GM18517 (cell line): ENCODE measurements around the gene HSD17B14.
"Not testable (repeated sequence)": the region's sequence is repeated elsewhere in the genome, so short reads cannot be mapped to it uniquely, and the experiment has no call there.

Experiments used
- ATAC-seq: cut with Tn5 transposase; IDR thresholded peaks from one replicate; pipeline ENCODE4 v1.9.1; 2021; ENCODE audit warnings: mild to moderate bottlenecking, moderate library complexity; ENCODE audit not compliant: unreplicated experiment

The HSD17B14 gene

GRCh38 chr19:48867746-48868113 lies 31.4 kb upstream of the HSD17B14 start:
- ATAC-seq, result no peak

DNA sequence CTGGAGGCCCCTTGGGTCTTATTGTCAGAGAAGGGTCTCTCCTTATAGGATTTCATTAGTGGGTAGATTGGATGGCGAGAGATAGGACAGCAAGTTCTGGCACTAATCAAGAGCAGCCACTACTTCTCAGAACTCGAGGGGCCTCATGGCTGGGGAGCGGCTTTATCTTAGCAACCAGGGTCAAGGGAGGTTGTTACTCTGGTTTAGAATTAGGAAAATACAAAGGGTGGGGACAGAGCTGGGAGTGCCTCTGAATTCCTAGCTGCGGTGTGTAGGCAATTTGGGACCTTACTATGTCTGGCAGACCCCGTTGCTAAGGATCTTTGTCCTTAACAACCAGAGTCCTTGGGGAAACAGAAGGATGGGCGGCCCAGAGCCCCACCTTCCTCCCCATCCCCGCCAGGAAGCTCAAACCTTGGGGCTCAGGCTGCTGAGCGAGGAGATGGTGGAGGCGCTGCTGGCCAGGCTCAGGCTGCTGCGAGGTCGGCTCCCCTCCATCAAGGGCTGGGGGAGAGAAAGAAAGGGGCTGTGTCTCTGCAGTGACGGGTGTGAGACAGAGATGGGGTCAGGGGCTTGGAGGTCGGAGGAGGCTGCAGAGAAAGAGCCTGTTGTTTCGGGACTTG lies 30.9 kb upstream of the HSD17B14 start:
- no peak for ATAC-seq

GRCh38 chr19:48866692-48867091 lies 30.4 kb upstream of the HSD17B14 start:
- ATAC-seq, result no peak

DNA sequence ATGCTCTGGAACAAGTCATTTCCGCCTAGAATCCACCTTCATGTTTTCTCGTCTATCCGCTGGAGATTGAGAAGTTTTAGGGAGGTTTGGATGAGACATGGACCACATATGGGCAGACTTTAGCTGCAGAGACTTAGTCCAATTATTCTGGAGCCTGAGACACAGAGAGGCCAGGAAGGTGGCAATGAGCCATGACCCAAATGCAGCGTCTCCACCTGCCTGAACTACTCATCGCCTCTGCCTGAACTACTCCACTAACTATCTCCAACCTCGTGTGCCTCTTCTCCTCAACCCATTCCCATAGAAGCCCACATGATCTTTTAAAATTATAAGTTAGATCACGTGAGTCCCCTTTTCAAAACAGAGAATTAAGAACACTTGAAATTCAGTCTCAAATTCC lies 26.5 kb upstream of the HSD17B14 start:
- no peak for ATAC-seq

- ATAC-seq, result no peak
Measured at GRCh38 chr19:48861313-48861712, 25.0 kb upstream of the HSD17B14 start.

- no peak for ATAC-seq
Measured at GRCh38 chr19:48859711-48860572, 23.7 kb upstream of the HSD17B14 start.

- no peak for ATAC-seq
Measured at GRCh38 chr19:48858984-48859710, 22.9 kb upstream of the HSD17B14 start.

- no peak for ATAC-seq
Measured at GRCh38 chr19:48856921-48857320, 20.6 kb upstream of the HSD17B14 start.

GRCh38 chr19:48854103-48854502 lies 17.8 kb upstream of the HSD17B14 start:
- no peak for ATAC-seq

GRCh38 chr19:48853483-48853882 lies 17.2 kb upstream of the HSD17B14 start:
- no peak for ATAC-seq

DNA sequence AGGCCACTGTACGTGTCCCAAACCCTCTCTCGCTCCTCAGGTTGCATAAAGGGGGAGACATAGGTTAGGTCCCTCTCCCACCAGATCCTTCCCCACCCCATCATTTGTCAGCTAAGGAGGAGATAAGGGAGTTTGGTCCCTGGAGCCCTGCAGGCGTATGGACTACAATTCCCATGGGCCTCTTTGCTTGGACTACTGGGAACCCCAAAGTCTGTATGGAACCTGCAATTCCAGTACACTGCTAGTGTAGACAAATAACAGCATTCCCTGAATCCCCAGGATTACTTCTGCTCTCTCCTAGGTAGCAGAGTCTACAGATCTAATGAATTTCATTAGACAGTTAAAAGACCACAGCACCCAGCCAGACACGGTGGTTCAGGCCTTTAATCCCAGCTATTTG lies 16.0 kb upstream of the HSD17B14 start:
- ATAC-seq, result no peak

GRCh38 chr19:48846659-48847058 lies 10.4 kb upstream of the HSD17B14 start:
- ATAC-seq, result not testable (repeated sequence)

- no peak for ATAC-seq
Measured at GRCh38 chr19:48845384-48845783, 9.1 kb upstream of the HSD17B14 start.

GRCh38 chr19:48844472-48844871 lies 8.2 kb upstream of the HSD17B14 start:
- ATAC-seq, result no peak

DNA sequence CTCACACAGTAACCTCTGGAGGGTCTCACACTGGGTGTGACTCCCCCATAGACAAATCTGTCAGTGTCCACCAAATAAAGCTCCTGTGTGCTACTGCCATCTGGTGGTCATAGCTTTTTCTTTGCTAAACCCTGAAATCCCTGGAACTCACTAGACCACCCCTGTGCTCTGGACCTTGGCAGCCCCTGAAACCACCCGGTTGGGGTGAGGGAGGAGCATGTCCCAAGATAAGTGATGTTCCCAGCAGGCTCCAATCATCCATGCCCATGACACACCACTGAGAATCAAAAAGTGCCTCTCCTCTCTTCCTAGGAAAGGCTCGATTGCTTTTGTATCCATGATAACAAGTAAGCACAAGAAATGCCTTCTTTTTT lies 6.5 kb upstream of the HSD17B14 start:
- no peak for ATAC-seq

DNA sequence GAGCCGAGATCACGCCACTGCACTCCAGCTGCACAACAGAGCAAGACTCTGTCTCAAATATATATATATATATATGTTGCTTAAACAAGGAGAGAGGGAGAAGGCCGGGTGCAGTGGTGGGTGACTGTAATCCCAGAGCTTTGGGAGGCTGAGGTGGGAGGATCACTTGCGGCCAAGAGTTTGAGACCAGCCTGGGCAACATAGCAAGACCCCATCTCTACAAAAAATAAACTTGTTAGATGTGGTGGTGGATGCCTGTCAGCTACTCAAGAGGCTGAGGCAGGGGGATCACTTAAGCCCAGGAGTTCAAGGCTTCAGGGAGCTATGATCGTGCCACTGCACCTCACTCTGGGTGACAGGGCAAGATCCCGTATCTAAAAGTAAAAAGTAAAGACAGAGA lies 5.3 kb upstream of the HSD17B14 start:
- ATAC-seq, result no peak

- no peak for ATAC-seq
Measured at GRCh38 chr19:48841047-48841446, 4.8 kb upstream of the HSD17B14 start.

DNA sequence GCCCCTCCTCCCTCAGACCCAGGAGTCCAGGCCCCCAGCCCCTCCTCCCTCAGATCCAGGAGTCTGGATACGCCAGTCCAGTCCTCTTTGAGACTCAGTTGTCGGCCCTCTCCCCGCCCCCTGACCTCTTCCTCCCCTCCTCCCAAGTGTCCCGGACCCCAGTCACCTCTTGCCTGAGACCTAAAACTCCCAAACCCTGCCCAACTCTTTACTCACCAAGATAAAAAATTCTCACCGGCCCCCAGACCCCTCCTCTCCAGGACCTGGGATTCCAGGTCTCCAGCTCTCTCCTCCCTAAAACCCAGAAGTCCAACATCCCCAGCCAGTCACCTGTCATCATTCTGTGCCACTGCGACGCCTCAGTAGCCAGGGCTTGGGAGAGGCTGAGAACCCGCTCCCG lies 1.4 kb upstream of the HSD17B14 start:
- no peak for ATAC-seq

DNA sequence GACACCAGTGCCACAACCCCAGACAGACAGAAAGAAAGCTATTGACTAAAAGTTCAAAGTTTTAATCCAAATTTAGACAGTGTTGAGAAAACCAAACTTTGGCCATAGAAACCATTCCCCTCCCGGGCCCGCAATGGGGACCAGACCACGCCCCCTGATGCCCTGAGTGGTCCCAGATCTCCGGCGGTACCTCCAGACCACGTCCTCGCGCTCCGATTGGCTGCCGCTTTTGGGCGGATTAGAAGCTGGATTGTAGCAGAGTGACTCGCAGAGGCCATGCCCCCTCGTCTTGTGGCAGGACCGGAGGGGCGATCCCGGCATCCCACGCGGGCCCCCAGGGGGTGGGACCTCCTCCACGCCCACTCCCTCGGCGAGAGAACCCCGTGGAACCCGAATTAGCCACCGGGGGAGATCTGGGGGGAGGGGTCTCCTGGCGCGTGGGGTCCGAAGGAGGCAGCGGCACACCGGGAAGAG lies 797 bp upstream of the HSD17B14 start:
- ATAC-seq, result peak; percentile 68

GRCh38 chr19:48835734-48836088 lies 580 bp downstream of the HSD17B14 start:
- ATAC-seq, result peak; percentile 65

- ATAC-seq, result no peak
Measured at GRCh38 chr19:48833977-48834376, 2.3 kb downstream of the HSD17B14 start.

DNA sequence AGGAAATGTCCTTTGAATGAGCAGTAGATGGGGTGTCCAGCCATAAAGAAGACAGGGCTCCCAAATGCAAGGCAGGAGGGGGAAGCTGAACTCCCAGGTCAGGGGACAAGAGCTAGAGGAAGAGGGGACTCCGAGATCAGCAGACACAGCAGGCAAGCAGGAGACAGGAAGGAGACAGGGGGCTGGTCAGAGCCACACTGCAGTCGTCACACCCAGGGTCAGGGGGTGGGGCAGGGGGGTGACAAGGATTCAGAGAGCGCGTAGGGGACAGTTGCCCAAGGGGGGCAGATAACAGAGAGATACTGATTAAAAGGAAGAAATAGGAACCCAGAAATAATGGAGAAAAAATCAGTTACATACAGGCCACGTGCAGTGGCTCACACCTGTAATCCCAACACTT lies 3.2 kb downstream of the HSD17B14 start:
- no peak for ATAC-seq
